Measurements from ENCODE around the gene STXBP4.

- TF ChIP-seq SP1 (CRISPR knock-in tag; conservative IDR thresholded peaks at IDR 0.05) (no peak), CTCF (IDR thresholded peaks at IDR 0.05) (no peak), ZNF396 (CRISPR knock-in tag; IDR thresholded peaks at IDR 0.05; ENCODE audit: borderline replicate concordance) (no peak), TEAD4 (CRISPR knock-in tag; IDR thresholded peaks at IDR 0.05) (no peak), MAX (CRISPR knock-in tag; IDR thresholded peaks at IDR 0.05) (no peak), ATF6 (CRISPR knock-in tag; IDR thresholded peaks at IDR 0.05) (no peak), ATF3 (CRISPR knock-in tag; conservative IDR thresholded peaks at IDR 0.05) (no peak), E2F4 (CRISPR knock-in tag; IDR thresholded peaks at IDR 0.05; ENCODE audit: borderline replicate concordance, low read depth) (no peak), ZNF232 (CRISPR knock-in tag; IDR thresholded peaks at IDR 0.05) (no peak), ESRRA (CRISPR knock-in tag; IDR thresholded peaks at IDR 0.05; ENCODE audit: borderline replicate concordance) (no peak), ATF2 (CRISPR knock-in tag; IDR thresholded peaks at IDR 0.05; ENCODE audit: borderline replicate concordance, low read depth) (no peak), FOXP1 (CRISPR knock-in tag; IDR thresholded peaks at IDR 0.05; ENCODE audit: borderline replicate concordance) (no peak)
Observed at GRCh38 chr17:54945231-54945630, 23.3 kb upstream of the STXBP4 start.

All from WTC11 (cell line).